ENCODE data around the gene HNRNPM.

DNA sequence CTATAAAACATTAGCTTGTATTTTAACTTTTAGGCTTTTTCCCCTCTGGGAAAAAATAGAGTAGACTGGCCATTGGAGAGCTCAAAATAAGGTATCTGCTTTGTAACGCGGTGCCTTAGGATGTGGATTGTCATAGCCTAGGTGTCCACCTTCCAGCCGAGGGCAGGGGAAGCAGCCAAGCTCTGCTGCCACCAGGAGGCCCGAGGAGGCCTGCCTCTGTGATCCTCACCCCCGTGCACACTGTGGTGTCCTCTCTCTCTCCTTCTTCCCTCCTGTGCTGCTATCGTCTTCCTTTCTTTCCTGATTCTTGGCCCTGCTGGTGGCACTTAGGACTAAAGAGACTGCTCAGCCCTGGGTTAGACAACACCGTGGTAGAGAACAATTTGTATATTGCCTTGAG is 11.3 kb downstream of the HNRNPM start:
- TF ChIP-seq CTCF (IDR thresholded peaks at IDR 0.05), result no peak
- no peak for TF ChIP-seq POLR2A (IDR thresholded peaks at IDR 0.05)

Measured in testis (tissue), 2 donors.